GM15510 (cell line): ENCODE measurements around the gene COL8A2.

Experiments
- POLR2A ChIP-seq: IDR thresholded peaks from 3 replicates; pipeline ENCODE4 v1.6.1; 2011; ENCODE audit warnings: borderline replicate concordance; ENCODE audit not compliant: insufficient read length; ENCODE audit errors: extremely low read depth

COL8A2 gene

DNA sequence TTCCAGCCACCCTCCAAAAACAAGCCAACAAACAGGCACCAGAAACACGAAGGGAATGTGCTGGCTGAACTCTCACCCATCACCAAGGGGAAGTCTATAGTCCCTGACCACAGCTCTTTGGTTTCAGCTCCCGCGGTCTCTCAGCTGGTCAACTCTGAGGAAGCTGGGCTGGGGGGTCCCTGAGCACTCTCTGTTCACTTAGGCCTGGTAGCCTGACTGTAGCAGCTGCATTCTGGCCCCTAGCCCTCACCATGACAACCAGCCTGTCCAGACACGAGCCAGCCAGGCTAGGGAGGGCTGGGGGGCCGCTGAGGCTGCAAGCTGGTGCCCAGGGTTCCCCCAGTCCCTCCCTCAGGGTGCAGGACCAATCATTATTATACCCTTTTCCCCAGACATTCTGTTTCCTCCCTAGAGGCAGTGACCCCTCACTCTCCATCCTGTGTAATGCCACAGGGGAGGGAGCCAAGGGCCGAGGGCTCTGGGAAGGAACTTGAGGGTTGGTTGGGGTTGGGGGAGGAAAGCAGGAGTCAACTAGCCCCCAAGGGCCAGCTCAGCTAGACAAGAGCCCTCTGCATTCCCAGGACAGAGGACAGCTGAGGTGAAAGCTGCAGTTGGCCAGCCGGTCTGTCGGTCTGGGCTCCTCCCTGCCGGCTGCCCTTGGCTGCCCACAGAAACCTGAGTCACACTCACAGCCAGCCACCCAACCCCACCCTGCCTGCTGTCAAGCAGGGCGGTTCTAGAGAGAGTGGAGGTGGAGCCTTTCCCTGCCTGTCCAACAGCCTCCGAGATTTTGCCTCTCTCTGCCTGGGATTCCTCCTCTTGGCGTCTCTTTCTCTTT, 25.5 kb upstream of the COL8A2 start:
- peak; percentile 50 for TF ChIP-seq POLR2A

DNA sequence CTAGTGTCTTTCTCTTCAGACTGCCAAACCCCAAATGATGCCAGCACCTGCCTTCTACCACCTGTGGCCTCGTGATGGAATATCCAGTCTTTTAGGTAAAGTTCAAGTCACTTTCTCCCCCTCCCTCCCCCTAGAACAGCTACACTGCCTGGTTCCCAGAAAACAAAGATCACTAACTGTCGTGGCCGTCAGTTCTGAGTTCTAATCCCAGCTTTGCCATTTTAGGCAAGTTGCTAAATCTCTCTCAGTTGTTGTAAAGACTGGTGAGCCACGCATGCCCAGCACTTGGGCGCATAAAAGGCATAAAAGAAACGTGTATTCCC, 24.9 kb upstream of the COL8A2 start:
- no peak for TF ChIP-seq POLR2A

DNA sequence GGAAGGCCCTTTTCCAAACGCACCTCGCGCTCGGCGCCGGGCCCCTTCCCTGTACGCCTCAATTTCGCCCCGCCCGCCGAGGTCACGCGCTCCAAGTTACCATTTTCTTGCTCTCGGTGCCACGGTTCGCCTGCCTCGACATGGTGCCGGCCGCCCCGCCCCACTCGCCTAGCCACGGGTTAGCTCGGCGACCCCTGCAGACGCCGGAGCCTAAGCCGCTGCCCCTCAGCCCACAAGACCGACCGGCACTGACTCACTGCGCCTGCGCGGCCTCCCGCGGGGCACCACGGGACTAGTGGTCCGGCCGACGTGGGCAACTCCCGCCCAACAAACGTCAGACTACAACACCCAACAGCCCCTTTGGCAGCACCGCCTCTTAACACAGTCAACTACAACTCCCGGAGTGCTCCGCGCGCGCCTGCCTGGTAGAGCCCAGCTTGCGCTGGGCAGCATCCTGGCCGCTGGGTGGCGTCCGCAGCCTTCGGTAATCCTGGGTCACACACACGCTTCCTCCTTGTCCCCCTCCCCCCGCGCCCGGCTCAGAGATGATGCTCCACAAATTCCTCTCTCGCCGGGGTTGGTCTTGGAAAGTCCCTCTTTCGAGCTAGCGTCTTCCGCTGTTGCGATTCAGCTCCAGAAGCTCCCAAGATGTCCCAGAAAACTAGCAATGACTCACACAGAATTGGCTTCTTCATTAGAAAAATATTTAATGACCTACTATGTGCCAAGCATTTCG, 24.4 kb upstream of the COL8A2 start, which contains the start of gene TRAPPC3:
Gene TRAPPC3, minus strand, starts transcription at position 250 of the 736 bp plus-strand sequence. Its CDS starts 108 bp downstream, at position 142.
- TF ChIP-seq POLR2A, result peak; percentile 81

DNA sequence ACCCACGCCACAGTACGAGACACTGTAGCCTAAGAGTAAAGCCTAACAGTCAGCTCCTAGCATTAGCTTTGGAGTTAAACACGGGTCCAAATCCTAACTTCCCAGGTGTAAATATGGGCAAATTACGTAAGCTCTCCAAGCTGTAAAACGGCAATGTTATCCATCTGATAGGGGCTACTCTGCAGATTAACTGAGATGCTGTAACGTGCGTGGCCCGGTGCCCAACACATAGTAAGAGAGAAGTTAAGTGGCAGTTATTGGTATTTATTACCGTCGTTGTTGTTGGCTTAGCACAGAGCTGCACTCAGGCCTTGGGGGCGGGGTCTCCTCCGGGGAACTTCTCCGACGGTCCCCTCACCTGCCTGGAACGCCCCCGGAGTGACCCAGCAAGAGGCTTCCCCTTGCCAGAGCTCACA, 23.8 kb upstream of the COL8A2 start:
- TF ChIP-seq POLR2A, result no peak

DNA sequence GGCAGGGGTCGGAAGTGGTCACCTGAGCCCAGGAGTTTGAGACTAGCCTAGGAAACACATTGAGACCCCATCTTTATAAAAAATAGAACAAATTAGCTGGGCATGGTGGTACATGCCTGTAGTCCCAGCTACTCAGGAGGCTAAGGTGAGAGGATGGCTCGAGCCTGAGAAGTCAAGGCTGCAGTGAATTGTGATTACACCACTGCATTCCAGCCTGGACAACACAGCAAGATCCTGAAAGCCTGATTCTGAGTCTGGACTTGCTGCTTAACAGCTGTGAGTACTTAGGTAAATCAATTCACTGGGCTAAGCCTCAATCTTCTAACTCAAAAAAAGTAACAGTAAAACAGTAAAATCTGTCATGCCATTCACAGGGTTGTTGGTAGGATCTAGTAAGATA, 19.4 kb upstream of the COL8A2 start:
- no peak for TF ChIP-seq POLR2A

DNA sequence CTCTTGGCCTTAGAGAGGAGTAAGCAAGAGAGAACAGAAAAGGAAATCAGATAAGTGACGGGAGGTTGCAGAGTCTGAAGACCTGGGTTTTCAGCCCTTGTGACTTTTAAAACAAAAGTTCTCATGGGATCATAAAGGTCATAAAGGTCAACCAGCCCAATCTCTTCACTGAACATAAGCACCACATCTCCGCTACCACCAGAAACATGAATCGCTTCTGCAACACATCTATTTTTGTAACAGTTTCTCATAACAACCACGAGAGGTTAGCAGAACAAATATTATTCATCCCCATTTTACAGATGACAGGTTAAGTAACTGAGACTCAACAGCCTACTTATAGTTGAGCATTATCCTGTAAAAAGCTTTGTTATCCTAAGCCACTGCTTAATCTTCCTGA, 18.4 kb upstream of the COL8A2 start:
- no peak for TF ChIP-seq POLR2A

DNA sequence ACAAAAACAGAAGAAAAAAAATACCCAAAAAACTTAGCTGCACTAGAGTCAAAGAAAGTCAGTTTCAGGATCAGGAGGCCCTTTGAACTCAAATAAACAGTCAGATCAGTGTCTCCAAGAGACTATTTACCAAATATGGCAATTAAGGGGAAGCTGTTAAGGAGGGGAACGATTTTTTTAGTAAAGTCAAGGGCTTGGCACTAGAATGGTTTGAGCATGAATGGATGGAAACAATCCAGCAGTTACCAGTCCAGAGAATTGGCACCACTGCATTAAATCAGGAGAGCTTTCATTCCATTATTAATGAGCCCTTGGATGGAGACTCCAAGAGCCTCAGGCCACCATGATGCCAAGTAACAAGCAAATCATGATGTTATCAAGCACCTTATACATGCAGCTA, 17.1 kb upstream of the COL8A2 start:
- no peak for TF ChIP-seq POLR2A

DNA sequence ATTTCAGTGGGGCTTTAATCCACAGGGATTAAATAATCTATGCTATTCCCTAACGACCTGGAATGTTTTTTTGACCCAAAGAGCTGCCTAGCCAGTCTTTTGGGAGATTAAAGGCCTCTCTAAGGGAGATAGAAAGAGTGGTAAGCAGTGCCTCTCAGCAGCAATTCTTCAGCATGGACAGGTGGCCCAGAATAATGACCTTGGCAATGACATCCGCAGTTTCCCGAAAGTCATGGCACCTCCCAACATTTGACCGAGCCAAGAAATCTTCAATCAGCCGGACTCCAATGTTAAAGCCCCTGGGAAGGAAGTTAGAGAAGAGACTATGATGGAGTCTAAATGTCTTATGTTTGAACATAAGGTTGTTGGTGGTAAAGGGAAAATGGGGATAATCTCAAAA, 14.5 kb upstream of the COL8A2 start:
- TF ChIP-seq POLR2A, result no peak

DNA sequence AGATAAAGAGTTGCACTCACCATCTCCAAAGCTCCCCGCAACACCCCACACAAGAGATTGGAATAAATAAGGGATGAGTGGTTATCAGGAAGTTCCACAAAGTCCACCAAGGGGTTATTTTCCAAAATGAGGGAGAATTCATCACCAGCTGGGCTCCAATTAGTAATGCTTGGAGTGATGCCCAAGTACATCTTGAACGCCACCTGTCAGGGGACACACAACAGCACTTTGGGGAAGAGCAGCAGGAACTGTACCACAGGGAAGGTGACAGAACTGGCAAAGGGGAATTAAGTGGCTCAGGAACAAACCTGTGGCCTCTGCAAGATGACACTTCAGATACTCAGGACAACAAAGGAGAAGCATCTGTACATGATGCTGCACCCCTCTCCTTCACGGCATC, 12.8 kb upstream of the COL8A2 start:
- TF ChIP-seq POLR2A, result no peak

DNA sequence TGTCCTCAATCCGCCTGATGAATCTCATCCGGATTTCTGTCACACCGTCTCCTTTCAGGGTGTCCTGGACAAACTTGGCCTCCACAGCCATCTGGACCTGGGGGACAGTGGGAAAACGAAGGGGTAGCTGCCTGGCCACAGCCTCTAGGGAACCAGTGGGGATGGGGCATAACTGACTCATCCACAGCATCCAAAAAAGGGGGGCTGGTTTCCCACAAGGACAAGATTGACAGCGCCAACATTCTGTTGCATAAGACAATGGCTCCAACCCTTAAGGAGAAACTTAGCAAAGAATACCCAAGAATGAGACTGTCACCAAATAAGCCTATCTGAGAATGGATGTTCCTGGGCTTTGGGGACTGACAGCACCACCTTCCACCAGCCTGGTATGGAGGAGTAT, 12.2 kb upstream of the COL8A2 start:
- TF ChIP-seq POLR2A, result no peak

DNA sequence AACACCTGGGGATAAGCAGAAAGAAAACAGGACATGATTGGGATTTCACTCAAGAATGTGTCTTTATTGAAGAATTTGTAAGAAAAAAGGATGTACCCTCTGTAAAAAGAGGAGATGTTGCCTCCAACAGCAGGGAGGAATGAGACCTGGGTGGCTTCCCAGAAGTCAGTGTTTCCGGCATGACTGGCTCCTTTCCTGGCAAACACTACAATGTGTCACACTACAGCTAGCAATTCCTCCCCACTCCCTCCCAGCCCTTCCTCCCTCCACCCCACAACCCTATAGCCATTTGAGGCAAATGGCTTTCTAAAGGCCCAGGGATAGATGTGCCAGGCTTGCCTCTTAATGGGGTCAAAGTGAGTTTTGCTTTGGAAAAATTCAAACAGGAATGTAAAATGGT, 11.5 kb upstream of the COL8A2 start:
- TF ChIP-seq POLR2A, result no peak

DNA sequence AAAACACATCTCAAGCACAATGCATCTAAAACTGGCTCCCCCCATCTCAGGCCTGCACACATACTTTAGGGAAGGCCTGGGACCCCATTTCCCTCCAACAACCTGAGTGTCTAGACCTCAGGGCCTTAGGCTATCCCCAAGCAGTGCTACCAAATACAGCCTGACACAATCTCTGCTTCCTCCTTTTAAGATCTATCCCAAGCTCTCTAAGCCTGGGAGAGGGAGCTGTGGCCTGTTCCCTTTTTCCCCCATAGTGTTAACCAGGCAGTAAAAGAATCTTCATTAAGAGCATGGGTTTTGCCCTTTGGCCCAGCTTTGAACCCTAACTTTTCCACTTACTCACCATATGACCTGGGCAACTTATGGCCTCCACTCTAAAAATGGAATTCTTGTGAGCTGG, 10.8 kb upstream of the COL8A2 start:
- no peak for TF ChIP-seq POLR2A

DNA sequence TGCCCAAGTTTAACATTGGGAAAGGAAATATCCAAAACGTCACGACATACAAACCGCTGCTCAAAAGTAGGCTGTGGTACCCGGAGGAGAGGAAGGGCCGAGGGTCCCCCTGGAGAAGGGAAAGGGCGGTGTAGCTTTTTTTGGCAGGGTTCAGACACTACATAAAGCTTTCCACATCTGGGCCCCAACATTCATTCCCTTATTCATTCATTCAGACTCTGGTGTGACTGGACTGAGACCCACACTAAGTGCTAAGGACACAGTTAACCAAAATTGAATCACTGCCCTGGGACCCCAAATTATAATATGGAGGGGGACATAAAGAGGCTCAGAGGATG, 10.3 kb upstream of the COL8A2 start:
- TF ChIP-seq POLR2A, result no peak

DNA sequence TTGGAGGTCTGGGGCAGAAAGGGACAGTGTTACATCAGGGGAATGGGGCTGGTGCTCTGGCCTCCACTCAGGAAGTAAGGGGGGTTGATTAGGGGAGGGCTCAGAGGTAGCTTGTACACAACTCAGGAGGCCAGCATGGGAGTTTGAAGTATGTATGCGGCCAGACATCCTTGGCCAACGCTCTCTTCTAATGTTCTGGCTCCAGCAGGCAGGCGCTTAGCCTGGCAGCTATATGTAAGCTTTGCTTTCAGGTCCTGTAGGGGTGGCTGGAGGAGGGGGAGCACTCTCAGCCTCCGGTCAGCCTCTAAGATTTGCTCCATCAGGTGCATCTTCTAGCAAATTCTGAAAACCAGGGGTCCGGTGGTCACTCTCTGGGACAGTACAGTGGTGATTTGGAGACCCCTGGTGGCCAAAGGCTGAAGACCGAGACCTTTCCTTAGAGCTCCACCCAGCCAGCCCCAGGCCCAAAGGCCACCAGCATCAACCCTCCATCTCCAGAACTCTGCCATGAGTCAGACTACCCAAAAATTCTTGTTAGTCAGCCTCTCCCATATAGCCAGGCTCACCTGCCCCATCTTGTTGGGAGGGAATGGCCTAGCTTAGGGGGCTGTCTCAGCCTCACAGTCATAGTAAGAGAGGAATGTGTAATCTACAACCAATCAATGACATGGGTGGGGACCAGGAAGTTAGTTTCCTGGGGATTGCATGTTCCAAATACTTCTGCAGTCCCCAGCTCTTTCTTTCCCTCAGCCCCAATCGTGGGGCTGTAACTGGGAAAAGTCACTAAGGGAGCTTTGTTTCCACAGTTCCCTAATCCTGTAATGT, 9.7 kb upstream of the COL8A2 start:
- TF ChIP-seq POLR2A, result no peak

DNA sequence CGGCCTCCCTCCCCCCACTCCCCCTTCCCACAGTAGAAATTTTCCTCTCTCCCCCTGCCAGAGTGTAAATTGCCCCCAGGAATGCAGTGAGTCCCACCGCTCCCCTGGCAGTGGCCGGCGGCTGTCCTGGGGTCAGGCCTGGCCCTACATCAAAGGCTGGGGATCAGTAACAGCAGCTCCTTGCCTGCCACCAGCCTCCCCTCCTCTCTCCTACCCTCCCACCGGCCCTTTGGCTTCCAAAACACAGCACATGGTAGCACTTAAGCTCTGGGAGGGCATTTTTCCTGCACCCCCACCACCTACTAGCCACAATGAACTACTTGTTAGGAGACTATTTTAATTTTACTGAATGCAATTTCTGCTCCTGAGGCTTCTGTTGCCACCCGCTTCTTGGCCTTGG, 9.0 kb upstream of the COL8A2 start:
- no peak for TF ChIP-seq POLR2A
